LNCAP (cell line): ENCODE data around the gene HSPA12A.

Source experiments
- CTCF ChIP-seq: fragments of 450-650 bp; IDR thresholded peaks from 2 replicates; pipeline ENCODE4 v1.5.1; 2017; ENCODE audit warnings: mild to moderate bottlenecking

HSPA12A gene

DNA sequence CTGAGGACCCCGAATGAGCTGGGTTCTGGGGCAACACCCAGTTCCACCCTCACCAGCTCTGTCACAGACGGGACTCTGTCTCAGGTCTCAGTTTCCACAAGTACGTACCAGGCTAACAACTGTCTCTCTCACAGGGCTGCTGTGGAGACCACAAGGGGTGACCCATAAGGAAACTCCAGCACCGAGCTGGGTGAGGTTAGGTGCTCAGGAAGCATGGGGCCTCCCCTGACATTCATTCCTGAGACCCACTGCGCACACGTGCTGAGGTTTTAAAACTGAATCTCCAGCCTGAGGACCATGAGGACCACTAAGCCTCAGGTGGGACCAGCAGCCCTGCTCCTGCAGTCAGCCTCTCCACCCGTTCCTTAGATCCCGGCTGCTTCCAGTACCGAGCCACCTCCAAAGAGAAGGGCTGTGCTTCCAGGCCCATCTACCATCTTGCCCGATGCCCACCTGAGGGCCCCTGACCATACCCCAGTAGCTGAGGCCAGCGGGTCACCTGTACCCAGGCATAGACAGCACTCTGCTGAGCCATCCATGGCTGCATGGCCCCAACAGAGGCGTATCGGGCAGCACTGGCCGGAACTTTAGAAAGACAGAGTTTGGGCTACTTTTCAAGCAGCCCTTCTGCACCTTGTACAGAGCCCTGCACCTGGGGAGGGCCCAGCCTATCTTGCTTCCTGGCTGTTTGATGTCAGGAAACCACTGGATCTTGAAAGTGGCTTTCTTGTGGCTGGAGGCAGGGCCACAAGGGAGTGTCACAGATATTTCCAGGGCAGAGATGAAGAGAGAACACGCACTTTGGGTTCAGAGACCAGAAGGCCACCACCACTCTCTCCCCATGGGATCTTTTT lies 18.7 kb downstream of the HSPA12A start:
- no peak for TF ChIP-seq CTCF

DNA sequence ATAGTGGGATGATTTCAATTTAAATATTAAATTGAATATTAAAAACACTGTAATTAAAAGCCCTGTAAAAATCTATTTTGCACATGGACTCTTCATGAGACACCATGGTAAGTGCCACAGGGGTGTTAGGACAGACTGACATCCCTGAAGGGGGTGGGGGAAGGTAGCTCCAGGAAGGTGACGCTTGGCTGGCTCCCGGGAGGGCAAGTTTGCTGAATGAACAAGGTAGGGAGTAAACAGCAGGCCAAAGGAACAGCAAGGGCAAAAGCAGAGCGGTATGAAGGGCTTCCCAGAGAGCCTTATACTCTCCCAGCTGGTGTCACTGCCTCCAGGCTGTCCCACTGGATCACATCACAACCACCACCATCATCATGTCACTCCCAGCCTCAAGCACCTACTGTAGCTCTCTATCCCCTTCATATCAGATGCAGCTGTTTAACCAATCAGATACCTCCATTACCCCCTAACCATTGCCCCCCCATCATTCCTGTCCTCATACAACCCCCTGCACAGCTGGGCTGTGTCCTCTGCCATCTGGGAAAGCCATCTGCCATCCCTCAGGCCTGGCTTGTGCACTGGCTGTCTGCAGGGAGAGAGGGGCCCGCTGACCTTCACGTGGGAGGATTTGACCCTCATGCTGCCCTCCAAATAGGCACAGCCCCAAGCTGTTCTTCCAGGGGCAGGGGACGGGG lies 19.5 kb downstream of the HSPA12A start:
- no peak for TF ChIP-seq CTCF

GRCh38 chr10:116721547-116722392 lies 20.6 kb downstream of the HSPA12A start:
- no peak for TF ChIP-seq CTCF

DNA sequence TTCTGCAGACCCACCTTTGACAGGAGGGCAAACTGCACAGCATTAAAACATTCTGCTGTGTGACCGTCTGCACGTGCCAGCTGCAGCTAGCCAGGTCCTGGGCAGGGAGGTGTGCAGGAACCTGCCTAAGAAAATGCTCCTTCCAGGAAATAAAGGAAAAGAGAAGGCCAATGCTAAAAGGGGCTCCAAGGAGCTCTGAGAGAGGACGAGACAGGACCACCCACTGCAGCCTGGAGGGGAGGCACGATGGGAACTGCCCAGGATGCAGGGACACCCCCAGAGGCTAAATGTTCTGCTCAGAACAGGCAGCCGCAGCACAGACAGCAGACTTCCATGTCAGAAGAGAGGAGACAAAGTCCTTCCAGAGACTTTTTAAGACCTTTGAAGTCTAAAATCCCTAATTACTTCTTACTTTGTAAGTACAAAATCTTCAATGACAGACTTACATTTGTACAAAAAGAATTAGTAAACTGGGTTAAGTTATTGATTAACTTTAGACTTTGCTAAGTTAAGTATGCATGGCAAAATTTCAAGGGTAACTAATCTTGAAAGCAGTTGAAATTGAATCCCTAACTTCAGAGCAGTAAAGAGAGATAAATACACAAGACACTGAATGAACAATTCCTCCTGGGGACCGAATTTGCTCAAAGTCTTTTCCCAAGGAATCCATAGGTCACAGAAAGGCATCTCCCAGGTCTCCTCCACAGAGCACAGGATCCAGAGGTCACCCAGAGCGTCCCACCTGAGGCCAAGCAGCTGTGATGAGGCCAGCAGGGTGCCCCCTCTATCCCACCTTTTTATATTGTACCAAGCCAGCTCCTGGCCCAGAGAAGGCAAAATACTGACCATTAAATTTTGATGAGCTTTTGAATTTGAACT lies 21.5 kb downstream of the HSPA12A start:
- no peak for TF ChIP-seq CTCF

GRCh38 chr10:116720241-116720643 lies 22.1 kb downstream of the HSPA12A start:
- TF ChIP-seq CTCF = no peak

- TF ChIP-seq CTCF = no peak
These were observed 22.6 kb downstream of the HSPA12A start for GRCh38 chr10:116719804-116720203.
